Mucosa of gallbladder (tissue), 1 donor: ENCODE results near the gene MRPL24. TPM values are rescaled to one million over a fixed set of nuclear protein-coding genes. Genes with fewer than 3 reads are reported as not detected.

Experiments used
- DNase-seq: peaks from one replicate; pipeline ENCODE4 v3.0.0-alpha.2; 2020; ENCODE audit warnings: low spot score
- total RNA-seq: library from RNA; stranded (reverse); gene quantifications from one replicate; pipeline ENCODE4 v1.2.1, GENCODE V29; 2021
- donor health status: DM: no; HTN: no; CAD: no.

MRPL24 gene
- total RNA-seq, 1 donor from 2014 or later, result 63.7 TPM

GRCh38 chr1:156709757-156710489 is 31.0 kb downstream of the MRPL24 start:
- peak; percentile 64 for DNase-seq

GRCh38 chr1:156709031-156709430 is 31.9 kb downstream of the MRPL24 start:
- no peak for DNase-seq

GRCh38 chr1:156708218-156708661 is 32.6 kb downstream of the MRPL24 start:
- no peak for DNase-seq

GRCh38 chr1:156707417-156708217 is 33.3 kb downstream of the MRPL24 start:
- no peak for DNase-seq

GRCh38 chr1:156706657-156707416 is 34.1 kb downstream of the MRPL24 start:
- DNase-seq, result peak; percentile 53

GRCh38 chr1:156705918-156706656 is 34.8 kb downstream of the MRPL24 start:
- DNase-seq, result peak; percentile 39

GRCh38 chr1:156705321-156705917 is 35.5 kb downstream of the MRPL24 start, which contains the start of gene CRABP2:
Gene CRABP2 (minus strand): TSS chr1:156705583. CDS start chr1:156705446, 137 bp downstream.
- DNase-seq, result peak; percentile 15

- DNase-seq, result peak; percentile 36
Observed at GRCh38 chr1:156704930-156705320, 36.0 kb downstream of the MRPL24 start.

GRCh38 chr1:156704166-156704711 is 36.6 kb downstream of the MRPL24 start:
- DNase-seq, result no peak

GRCh38 chr1:156703741-156704140 is 37.1 kb downstream of the MRPL24 start:
- no peak for DNase-seq

GRCh38 chr1:156703336-156703735 is 37.6 kb downstream of the MRPL24 start:
- DNase-seq, result no peak

GRCh38 chr1:156700736-156701531 is 40.0 kb downstream of the MRPL24 start:
- DNase-seq, result no peak

- DNase-seq, result no peak
Observed at GRCh38 chr1:156698995-156699394, 41.9 kb downstream of the MRPL24 start.

GRCh38 chr1:156697481-156697880 is 43.4 kb downstream of the MRPL24 start:
- no peak for DNase-seq

- no peak for DNase-seq
Observed at GRCh38 chr1:156696755-156697154, 44.1 kb downstream of the MRPL24 start.

- no peak for DNase-seq
Observed at GRCh38 chr1:156694690-156694962, 46.3 kb downstream of the MRPL24 start.

GRCh38 chr1:156693848-156694689 is 46.8 kb downstream of the MRPL24 start:
- DNase-seq, result no peak

- DNase-seq, result no peak
Observed at GRCh38 chr1:156692925-156693847, 47.7 kb downstream of the MRPL24 start.
